Suppressor macrophage treated with lipopolysaccharide for 4 hours (primary cell): ENCODE measurements around the gene RYK.
"Not testable (repeated sequence)": the region's sequence is repeated elsewhere in the genome, so short reads cannot be mapped to it uniquely, and the experiment has no call there.

Experiments
- DNase-seq: peaks from one replicate; pipeline ENCODE4 v3.0.0-alpha.2; 2020

Gene RYK

GRCh38 chr3:134214239-134214638 lies 36.4 kb downstream of the RYK start:
- no peak for DNase-seq

GRCh38 chr3:134212967-134213665 lies 37.5 kb downstream of the RYK start:
- peak; percentile 83 for DNase-seq

- DNase-seq = peak; percentile 19
These were observed 38.9 kb downstream of the RYK start for GRCh38 chr3:134211797-134212196.

- DNase-seq = no peak
These were observed 45.2 kb downstream of the RYK start for GRCh38 chr3:134205451-134205850.

GRCh38 chr3:134201201-134202130 lies 49.2 kb downstream of the RYK start:
- no peak for DNase-seq

- DNase-seq = not testable (repeated sequence)
These were observed 50.8 kb downstream of the RYK start for GRCh38 chr3:134199880-134200279.

GRCh38 chr3:134199240-134199639 lies 51.4 kb downstream of the RYK start:
- DNase-seq = no peak

- DNase-seq = no peak
These were observed 52.2 kb downstream of the RYK start for GRCh38 chr3:134198414-134198813.

GRCh38 chr3:134197681-134198261 lies 52.9 kb downstream of the RYK start:
- peak; percentile 46 for DNase-seq

GRCh38 chr3:134194247-134194646 lies 56.4 kb downstream of the RYK start:
- DNase-seq = no peak

- no peak for DNase-seq
These were observed 60.4 kb downstream of the RYK start for GRCh38 chr3:134190250-134190649.

GRCh38 chr3:134189849-134190248 lies 60.8 kb downstream of the RYK start:
- DNase-seq = no peak

GRCh38 chr3:134186391-134186790 lies 64.3 kb downstream of the RYK start:
- peak; percentile 1 for DNase-seq

- no peak for DNase-seq
These were observed 69.9 kb downstream of the RYK start for GRCh38 chr3:134180761-134181160.

- no peak for DNase-seq
These were observed 71.2 kb downstream of the RYK start for GRCh38 chr3:134179508-134179907.

- peak; percentile 7 for DNase-seq
These were observed 87.6 kb downstream of the RYK start for GRCh38 chr3:134163096-134163495.

GRCh38 chr3:134161898-134162615 lies 88.6 kb downstream of the RYK start:
- DNase-seq = no peak

GRCh38 chr3:134155446-134155845 lies 95.2 kb downstream of the RYK start:
- no peak for DNase-seq

- no peak for DNase-seq
These were observed 96.9 kb downstream of the RYK start for GRCh38 chr3:134153761-134154160.

- DNase-seq = no peak
These were observed 100.2 kb downstream of the RYK start for GRCh38 chr3:134150476-134150875.

- DNase-seq = no peak
These were observed 101.4 kb downstream of the RYK start for GRCh38 chr3:134149286-134149685.

GRCh38 chr3:134148534-134148933 lies 102.1 kb downstream of the RYK start:
- no peak for DNase-seq

GRCh38 chr3:134147411-134147810 lies 103.2 kb downstream of the RYK start:
- no peak for DNase-seq
